ENCODE data around the gene C6orf62.

GRCh38 chr6:24672620-24673182 lies 46.3 kb downstream of the C6orf62 start:
- no peak for TF ChIP-seq POLR2A (IDR thresholded peaks at IDR 0.05)
- no peak for TF ChIP-seq CTCF (IDR thresholded peaks at IDR 0.05)

Data from prostate gland (tissue), 2 donors.